HepG2 (cell line): Measurements from ENCODE around the gene WTAP. TPM values are rescaled to one million over a fixed set of nuclear protein-coding genes. Genes with fewer than 3 reads are reported as not detected.

Source experiments
- BCL6 ChIP-seq: IDR thresholded peaks from 2 replicates; pipeline ENCODE4 v1.6.1; 2016; ENCODE audit warnings: missing genetic modification reagents, missing compliant biosample characterization
- DMAP1 ChIP-seq: IDR thresholded peaks from 2 replicates; pipeline ENCODE4 v1.6.1; 2016
- GATA4 ChIP-seq: sonication (generic); IDR thresholded peaks from 2 replicates; pipeline ENCODE4 v1.6.1; 2016; ENCODE audit warnings: antibody characterized with exemption, low read depth, borderline replicate concordance
- MTF2 ChIP-seq: sonication (generic); formaldehyde crosslinking; IDR thresholded peaks from 2 replicates; pipeline ENCODE4 v1.5.0; 2020; ENCODE audit warnings: missing genetic modification reagents, borderline replicate concordance
- NAIF1 ChIP-seq: sonication (generic); formaldehyde crosslinking; IDR thresholded peaks from 2 replicates; pipeline ENCODE4 v1.5.0; 2020; ENCODE audit warnings: mild to moderate bottlenecking, missing genetic modification reagents, borderline replicate concordance
- NFE2L2 ChIP-seq: fragments of 150-350 bp; IDR thresholded peaks from 2 replicates; pipeline ENCODE4 v1.6.1; 2014; ENCODE audit warnings: low read length
- POLR2AphosphoS2 ChIP-seq: IDR thresholded peaks from 2 replicates; pipeline ENCODE4 v1.6.1; 2011; ENCODE audit warnings: low read depth, low read length, improper control_type of control experiment
- SYNCRIP ChIP-seq: fragments of 200-400 bp; formaldehyde crosslinking; IDR thresholded peaks from 2 replicates; pipeline ENCODE4 v1.6.1; 2018; ENCODE audit warnings: mild to moderate bottlenecking, low read depth, low read length; ENCODE audit not compliant: insufficient read depth
- TBX2 ChIP-seq: sonication (generic); formaldehyde crosslinking; IDR thresholded peaks from 2 replicates; pipeline ENCODE4 v1.5.0; 2020; ENCODE audit warnings: missing genetic modification reagents, mild to moderate bottlenecking, borderline replicate concordance
- THYN1 ChIP-seq: sonication (generic); formaldehyde crosslinking; IDR thresholded peaks from 2 replicates; pipeline ENCODE4 v1.8.1; 2023; ENCODE audit warnings: low read depth, mild to moderate bottlenecking, moderate library complexity, missing genetic modification reagents, borderline replicate concordance
- ZBTB8A ChIP-seq: sonication (generic); formaldehyde crosslinking; IDR thresholded peaks from 2 replicates; pipeline ENCODE4 v1.4.0; 2020; ENCODE audit warnings: mild to moderate bottlenecking, low read depth, missing genetic modification reagents, borderline replicate concordance
- ZNF431 ChIP-seq: sonication (generic); formaldehyde crosslinking; IDR thresholded peaks from 2 replicates; pipeline ENCODE4 v1.9.0; 2022; ENCODE audit warnings: missing genetic modification reagents, low read depth, mild to moderate bottlenecking, borderline replicate concordance
- ZNF558 ChIP-seq: sonication (generic); formaldehyde crosslinking; IDR thresholded peaks from 2 replicates; pipeline ENCODE4 v1.9.0; 2022; ENCODE audit warnings: mild to moderate bottlenecking, missing genetic modification reagents, borderline replicate concordance
- ZNF562 ChIP-seq: sonication (generic); formaldehyde crosslinking; IDR thresholded peaks from 2 replicates; pipeline ENCODE4 v1.8.0; 2022; ENCODE audit warnings: missing genetic modification reagents, borderline replicate concordance
- ZNF7 ChIP-seq: IDR thresholded peaks from 2 replicates; pipeline ENCODE4 v1.6.1; 2016; ENCODE audit warnings: missing biosample characterization, missing genetic modification reagents
- polyA plus RNA-seq, 8 experiments: library from polyadenylated mRNA; depleted of rRNA in 3 of 8; stranded (reverse) in 7 of 8; unstranded in 1 of 8; fragments of >200 nt; fragmentation: Illumina TruSeq in 4 of 8; extraction: Trizol in 4 of 8; gene quantifications; 2 replicates each; pipeline versions ENCODE4 v1.2.1 to v1.2.3, GENCODE V29; 2011 to 2016; ENCODE audit warnings: low read depth in 4 of 8, missing spikeins in 1 of 8, mixed read lengths in 1 of 8; ENCODE audit not compliant: insufficient read depth in 1 of 8
- total RNA-seq, 5 experiments: library from RNA; depleted of rRNA; stranded (reverse); fragments of >200 nt; fragmentation: Illumina TruSeq; extraction: Trizol; gene quantifications; 2 replicates each; pipeline ENCODE4 v1.2.3, GENCODE V29; 2016; ENCODE audit warnings: low read depth in 1 of 5
- TF ChIP-seq, protein P1 (sequence below), 2 experiments: sonication (generic) in 1 of 2; formaldehyde crosslinking in 1 of 2; IDR thresholded peaks; 2 replicates each; pipeline versions ENCODE4 v1.4.0 to v1.6.1; 2016 to 2020; ENCODE audit warnings: borderline replicate concordance in 1 of 2, low read depth in 1 of 2, mild to moderate bottlenecking in 1 of 2, missing genetic modification reagents in 1 of 2
- TF ChIP-seq, protein P2 (sequence below): sonication (generic); formaldehyde crosslinking; IDR thresholded peaks from 2 replicates; pipeline ENCODE4 v1.8.1; 2023; ENCODE audit warnings: mild to moderate bottlenecking, inconsistent platforms, moderate library complexity, missing genetic modification reagents, borderline replicate concordance
- TF ChIP-seq, protein P3 (sequence below): sonication (generic); formaldehyde crosslinking; IDR thresholded peaks from 2 replicates; pipeline ENCODE4 v1.8.1; 2023; ENCODE audit warnings: missing genetic modification reagents, mild to moderate bottlenecking, borderline replicate concordance
- TF ChIP-seq, protein P4 (sequence below): sonication (generic); formaldehyde crosslinking; IDR thresholded peaks from 2 replicates; pipeline ENCODE4 v1.8.0; 2022; ENCODE audit warnings: missing genetic modification reagents, mild to moderate bottlenecking, moderate library complexity, borderline replicate concordance

The WTAP gene
- total and polyA plus RNA-seq, 2 of the 13 experiments (the other 11 are each of a cell fraction or from before 2014, with no cell fraction given): 31.6 to 167 TPM

DNA sequence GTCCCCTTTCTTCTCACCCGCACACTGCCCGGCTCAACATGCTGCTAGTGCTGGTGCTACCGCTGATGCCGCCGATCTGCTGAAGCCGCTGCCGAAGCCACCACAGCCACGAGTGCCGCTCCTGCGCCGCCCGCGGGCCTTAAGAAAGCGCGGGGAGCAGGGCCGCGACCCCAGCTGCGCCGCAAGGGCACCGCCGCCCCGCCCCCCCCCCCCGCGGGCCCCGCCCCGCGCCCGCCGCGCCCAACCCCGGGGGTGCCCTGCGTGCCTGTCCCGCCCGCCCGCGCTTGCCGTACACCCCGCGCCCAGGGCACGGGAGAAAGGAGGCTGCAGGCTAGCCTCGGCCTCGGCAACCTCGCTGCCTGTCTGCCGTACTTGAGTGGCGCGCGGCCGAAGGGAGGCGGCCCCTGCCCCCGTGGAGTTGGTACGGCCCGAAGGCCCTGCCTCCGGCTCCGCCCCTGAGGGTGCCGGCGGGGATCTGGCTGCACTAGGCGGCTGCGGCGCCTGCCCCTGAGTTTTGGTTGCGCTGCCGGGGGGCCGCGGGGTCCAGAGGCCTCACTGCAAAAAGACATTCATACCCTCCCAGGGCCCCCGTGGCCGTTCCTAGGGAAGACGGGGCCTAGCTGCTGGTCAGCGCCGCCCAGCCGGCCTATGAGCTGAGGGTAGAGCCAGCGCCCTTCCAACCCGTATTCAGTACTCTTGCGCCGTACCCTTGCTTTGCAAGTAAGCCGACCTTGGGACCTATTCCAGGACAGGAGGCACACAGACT is 34.0 kb upstream of the WTAP start, which contains the start of gene SOD2 (continued):
- TF ChIP-seq, protein P1, sequence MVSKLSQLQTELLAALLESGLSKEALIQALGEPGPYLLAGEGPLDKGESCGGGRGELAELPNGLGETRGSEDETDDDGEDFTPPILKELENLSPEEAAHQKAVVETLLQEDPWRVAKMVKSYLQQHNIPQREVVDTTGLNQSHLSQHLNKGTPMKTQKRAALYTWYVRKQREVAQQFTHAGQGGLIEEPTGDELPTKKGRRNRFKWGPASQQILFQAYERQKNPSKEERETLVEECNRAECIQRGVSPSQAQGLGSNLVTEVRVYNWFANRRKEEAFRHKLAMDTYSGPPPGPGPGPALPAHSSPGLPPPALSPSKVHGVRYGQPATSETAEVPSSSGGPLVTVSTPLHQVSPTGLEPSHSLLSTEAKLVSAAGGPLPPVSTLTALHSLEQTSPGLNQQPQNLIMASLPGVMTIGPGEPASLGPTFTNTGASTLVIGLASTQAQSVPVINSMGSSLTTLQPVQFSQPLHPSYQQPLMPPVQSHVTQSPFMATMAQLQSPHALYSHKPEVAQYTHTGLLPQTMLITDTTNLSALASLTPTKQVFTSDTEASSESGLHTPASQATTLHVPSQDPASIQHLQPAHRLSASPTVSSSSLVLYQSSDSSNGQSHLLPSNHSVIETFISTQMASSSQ (IDR thresholded peaks at IDR 0.05; ENCODE audit: low read depth): no peak
- TF ChIP-seq, protein P1 (CRISPR knock-in tag; IDR thresholded peaks at IDR 0.05; ENCODE audit: borderline replicate concordance): peak; percentile 50; the same call in 1 of the 2 replicates
- TF ChIP-seq TBX2 (CRISPR knock-in tag) (peak; percentile 80), NFE2L2 (no peak), ZBTB8A (CRISPR knock-in tag) (0 out of 2 replicates have a peak, but pooled peaks have one; percentile 30), NAIF1 (peak; percentile 99), ZNF7 (CRISPR knock-in tag) (peak; percentile 8; the same call in 1 of the 2 replicates), ZNF558 (CRISPR knock-in tag) (peak; percentile 84; the same call in 1 of the 2 replicates), MTF2 (CRISPR knock-in tag) (0 out of 2 replicates have a peak, but pooled peaks have one; percentile 46), BCL6 (CRISPR knock-in tag) (peak; percentile 33), ZNF431 (peak; percentile 37), THYN1 (CRISPR knock-in tag) (no peak), POLR2AphosphoS2 (0 out of 2 replicates have a peak, but pooled peaks have one; percentile 53), DMAP1 (CRISPR knock-in tag) (peak; percentile 91), SYNCRIP (no peak), ZNF562 (CRISPR knock-in tag) (no peak), GATA4 (peak; percentile 68)
- TF ChIP-seq, protein P2, sequence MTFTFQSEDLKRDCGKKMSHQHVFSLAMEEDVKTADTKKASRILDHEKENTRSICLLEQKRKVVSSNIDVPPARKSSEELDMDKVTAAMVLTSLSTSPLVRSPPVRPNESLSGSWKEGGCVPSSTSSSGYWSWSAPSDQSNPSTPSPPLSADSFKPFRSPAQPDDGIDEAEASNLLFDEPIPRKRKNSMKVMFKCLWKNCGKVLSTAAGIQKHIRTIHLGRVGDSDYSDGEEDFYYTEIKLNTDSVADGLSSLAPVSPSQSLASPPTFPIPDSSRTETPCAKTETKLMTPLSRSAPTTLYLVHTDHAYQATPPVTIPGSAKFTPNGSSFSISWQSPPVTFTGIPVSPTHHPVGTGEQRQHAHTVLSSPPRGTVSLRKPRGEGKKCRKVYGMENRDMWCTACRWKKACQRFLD (CRISPR knock-in tag): peak; percentile 28; the same call in 1 of the 2 replicates
- TF ChIP-seq, protein P3, sequence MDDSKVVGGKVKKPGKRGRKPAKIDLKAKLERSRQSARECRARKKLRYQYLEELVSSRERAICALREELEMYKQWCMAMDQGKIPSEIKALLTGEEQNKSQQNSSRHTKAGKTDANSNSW (CRISPR knock-in tag): peak; percentile 82; the same call in 1 of the 2 replicates
- TF ChIP-seq, protein P4, sequence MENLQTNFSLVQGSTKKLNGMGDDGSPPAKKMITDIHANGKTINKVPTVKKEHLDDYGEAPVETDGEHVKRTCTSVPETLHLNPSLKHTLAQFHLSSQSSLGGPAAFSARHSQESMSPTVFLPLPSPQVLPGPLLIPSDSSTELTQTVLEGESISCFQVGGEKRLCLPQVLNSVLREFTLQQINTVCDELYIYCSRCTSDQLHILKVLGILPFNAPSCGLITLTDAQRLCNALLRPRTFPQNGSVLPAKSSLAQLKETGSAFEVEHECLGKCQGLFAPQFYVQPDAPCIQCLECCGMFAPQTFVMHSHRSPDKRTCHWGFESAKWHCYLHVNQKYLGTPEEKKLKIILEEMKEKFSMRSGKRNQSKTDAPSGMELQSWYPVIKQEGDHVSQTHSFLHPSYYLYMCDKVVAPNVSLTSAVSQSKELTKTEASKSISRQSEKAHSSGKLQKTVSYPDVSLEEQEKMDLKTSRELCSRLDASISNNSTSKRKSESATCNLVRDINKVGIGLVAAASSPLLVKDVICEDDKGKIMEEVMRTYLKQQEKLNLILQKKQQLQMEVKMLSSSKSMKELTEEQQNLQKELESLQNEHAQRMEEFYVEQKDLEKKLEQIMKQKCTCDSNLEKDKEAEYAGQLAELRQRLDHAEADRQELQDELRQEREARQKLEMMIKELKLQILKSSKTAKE: peak; percentile 58; the same call in 1 of the 2 replicates
